Measurements from ENCODE around the gene ASTN2.

ASTN2 gene

DNA sequence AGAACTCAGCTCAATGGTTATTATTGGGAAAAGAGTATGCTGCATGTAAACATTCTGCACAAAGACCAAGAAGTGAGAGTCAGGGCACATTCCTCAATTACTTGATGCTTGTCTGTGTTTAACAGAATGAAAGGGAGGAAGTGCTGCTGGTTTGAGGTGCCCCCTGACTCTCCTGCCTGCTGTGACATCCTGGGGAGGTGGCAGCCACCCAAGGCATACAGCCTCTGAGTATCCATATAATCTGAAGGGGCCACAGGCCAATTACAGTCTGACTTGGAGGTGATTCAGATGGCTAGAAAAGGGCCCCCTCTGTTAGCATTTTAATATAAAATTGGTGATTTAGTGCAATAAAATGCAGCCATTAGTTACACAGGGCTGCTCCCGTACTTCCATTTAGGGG, 313.8 kb downstream of the ASTN2 start:
- TF ChIP-seq EZH2phosphoT487 (IDR thresholded peaks at IDR 0.05; ENCODE audit: borderline replicate concordance, low read length), result no peak
- TF ChIP-seq, protein P1, sequence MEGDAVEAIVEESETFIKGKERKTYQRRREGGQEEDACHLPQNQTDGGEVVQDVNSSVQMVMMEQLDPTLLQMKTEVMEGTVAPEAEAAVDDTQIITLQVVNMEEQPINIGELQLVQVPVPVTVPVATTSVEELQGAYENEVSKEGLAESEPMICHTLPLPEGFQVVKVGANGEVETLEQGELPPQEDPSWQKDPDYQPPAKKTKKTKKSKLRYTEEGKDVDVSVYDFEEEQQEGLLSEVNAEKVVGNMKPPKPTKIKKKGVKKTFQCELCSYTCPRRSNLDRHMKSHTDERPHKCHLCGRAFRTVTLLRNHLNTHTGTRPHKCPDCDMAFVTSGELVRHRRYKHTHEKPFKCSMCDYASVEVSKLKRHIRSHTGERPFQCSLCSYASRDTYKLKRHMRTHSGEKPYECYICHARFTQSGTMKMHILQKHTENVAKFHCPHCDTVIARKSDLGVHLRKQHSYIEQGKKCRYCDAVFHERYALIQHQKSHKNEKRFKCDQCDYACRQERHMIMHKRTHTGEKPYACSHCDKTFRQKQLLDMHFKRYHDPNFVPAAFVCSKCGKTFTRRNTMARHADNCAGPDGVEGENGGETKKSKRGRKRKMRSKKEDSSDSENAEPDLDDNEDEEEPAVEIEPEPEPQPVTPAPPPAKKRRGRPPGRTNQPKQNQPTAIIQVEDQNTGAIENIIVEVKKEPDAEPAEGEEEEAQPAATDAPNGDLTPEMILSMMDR (IDR thresholded peaks at IDR 0.05; ENCODE audit: low read depth, low read length, poor library complexity, severe bottlenecking), result no peak
- H3K36me3 ChIP-seq (ENCODE audit: control insufficient read depth, low read length), result no peaks in the 10 kb centered on the region
- H3K27ac ChIP-seq (ENCODE audit: low read depth, low read length), result no peak overlapping the region
- H3K4me1 ChIP-seq (ENCODE audit: control insufficient read depth, low read length), result no peaks in the 10 kb centered on the region
- no peaks in the 10 kb centered on the region for H3K9me3 ChIP-seq (ENCODE audit: control insufficient read depth, insufficient read depth, low read length)
- H3F3A ChIP-seq (ENCODE audit: control insufficient read depth, insufficient read depth), result no peaks in the 10 kb centered on the region
- H3K4me2 ChIP-seq (ENCODE audit: low read length), result no peak overlapping the region
- no peaks in the 10 kb centered on the region for H3K27me3 ChIP-seq (ENCODE audit: control insufficient read depth, low read length)
- H3K79me2 ChIP-seq (ENCODE audit: control insufficient read depth, low read length), result no peaks in the 10 kb centered on the region
- no peaks in the 10 kb centered on the region for H3K9me2 ChIP-seq (replicated peaks; ENCODE audit: control insufficient read depth, low read length)
- H4K20me1 ChIP-seq (ENCODE audit: control insufficient read depth, insufficient read depth, low read depth, low read length), result no peaks in the 10 kb centered on the region
- H3K4me3 ChIP-seq (ENCODE audit: low read length), result no peak overlapping the region

DNA sequence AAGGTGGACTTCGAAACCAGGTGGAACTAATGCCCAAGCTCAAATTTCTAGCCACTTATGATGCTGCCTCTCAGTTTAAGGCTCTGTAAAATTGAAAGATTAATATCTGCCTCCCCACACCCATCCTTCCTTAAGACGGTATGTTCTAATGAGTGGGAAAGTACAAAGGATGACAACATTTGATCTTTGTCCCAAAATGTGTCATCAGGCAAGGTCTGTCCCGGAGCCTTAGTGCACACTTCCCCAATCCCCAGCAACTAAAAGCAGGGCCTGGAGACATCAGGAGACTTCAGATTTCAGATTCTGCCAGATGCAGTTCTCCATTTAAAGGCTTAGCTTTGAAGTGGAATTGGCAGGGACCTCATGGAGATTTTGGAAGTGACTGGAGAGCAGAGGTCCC, 316.5 kb downstream of the ASTN2 start:
- Histone ChIP-seq H3K4me1 (ENCODE audit: control insufficient read depth, low read length) (no peaks in the 10 kb centered on the region), H3K4me2 (ENCODE audit: low read length) (no peak overlapping the region), H3K36me3 (ENCODE audit: control insufficient read depth, low read length) (peaks cover 4% of the 10 kb centered on the region; the same call in 1 of the 2 replicates), H3K79me2 (ENCODE audit: control insufficient read depth, low read length) (no peaks in the 10 kb centered on the region), H3K4me3 (ENCODE audit: low read length) (no peak overlapping the region), H3K27me3 (ENCODE audit: control insufficient read depth, low read length) (no peaks in the 10 kb centered on the region), H3K27ac (ENCODE audit: low read depth, low read length) (no peak overlapping the region), H3F3A (ENCODE audit: control insufficient read depth, insufficient read depth) (no peaks in the 10 kb centered on the region), H3K9me3 (ENCODE audit: control insufficient read depth, insufficient read depth, low read length) (no peaks in the 10 kb centered on the region), H3K9me2 (replicated peaks; ENCODE audit: control insufficient read depth, low read length) (no peaks in the 10 kb centered on the region), H4K20me1 (ENCODE audit: control insufficient read depth, insufficient read depth, low read depth, low read length) (no peaks in the 10 kb centered on the region)
- TF ChIP-seq, protein P1 (IDR thresholded peaks at IDR 0.05; ENCODE audit: low read depth, low read length, poor library complexity, severe bottlenecking), result no peak
- no peak for TF ChIP-seq EZH2phosphoT487 (IDR thresholded peaks at IDR 0.05; ENCODE audit: borderline replicate concordance, low read length)

DNA sequence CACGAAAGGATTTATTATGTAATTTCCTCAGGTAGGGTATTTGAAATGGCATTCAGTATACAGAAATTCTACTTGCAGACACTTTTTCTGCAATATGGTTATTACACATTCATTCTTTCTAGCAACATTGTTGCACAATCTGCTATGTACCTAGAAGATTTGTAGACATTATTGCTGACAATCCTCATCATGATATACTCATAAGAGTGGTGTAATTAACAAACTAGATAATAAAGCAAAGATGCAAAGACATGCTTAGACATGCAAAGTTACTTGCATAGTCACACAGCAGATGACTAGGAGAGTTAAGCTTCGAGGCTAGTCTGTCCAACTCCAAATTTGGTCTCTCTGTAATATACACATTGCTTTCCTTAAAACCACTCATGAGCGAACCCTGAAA, 317.1 kb downstream of the ASTN2 start:
- no peak for TF ChIP-seq EZH2phosphoT487 (IDR thresholded peaks at IDR 0.05; ENCODE audit: borderline replicate concordance, low read length)
- TF ChIP-seq, protein P1 (IDR thresholded peaks at IDR 0.05; ENCODE audit: low read depth, low read length, poor library complexity, severe bottlenecking), result no peak
- no peak overlapping the region for H3K27ac ChIP-seq (ENCODE audit: low read depth, low read length)
- H3K9me3 ChIP-seq (ENCODE audit: control insufficient read depth, insufficient read depth, low read length), result no peaks in the 10 kb centered on the region
- H3K36me3 ChIP-seq (ENCODE audit: control insufficient read depth, low read length), result peaks cover 4% of the 10 kb centered on the region; the same call in 1 of the 2 replicates
- no peaks in the 10 kb centered on the region for H3K27me3 ChIP-seq (ENCODE audit: control insufficient read depth, low read length)
- no peak overlapping the region for H3K4me3 ChIP-seq (ENCODE audit: low read length)
- H3K4me1 ChIP-seq (ENCODE audit: control insufficient read depth, low read length), result no peaks in the 10 kb centered on the region
- H3K79me2 ChIP-seq (ENCODE audit: control insufficient read depth, low read length), result no peaks in the 10 kb centered on the region
- H3K9me2 ChIP-seq (replicated peaks; ENCODE audit: control insufficient read depth, low read length), result no peaks in the 10 kb centered on the region
- H4K20me1 ChIP-seq (ENCODE audit: control insufficient read depth, insufficient read depth, low read depth, low read length), result no peaks in the 10 kb centered on the region
- H3K4me2 ChIP-seq (ENCODE audit: low read length), result no peak overlapping the region
- no peaks in the 10 kb centered on the region for H3F3A ChIP-seq (ENCODE audit: control insufficient read depth, insufficient read depth)

Measured in DOHH2 (cell line).